HCT116 (cell line): Measurements from ENCODE around the gene DDX23.
"Not testable (repeated sequence)": the region's sequence is repeated elsewhere in the genome, so short reads cannot be mapped to it uniquely, and the experiment has no call there.

Source experiments
- CBX3 ChIP-seq: IDR thresholded peaks from 2 replicates; pipeline ENCODE4 v1.6.1; 2012; ENCODE audit warnings: low read depth
- EZH2 ChIP-seq: fragments of 200-600 bp; sonication (generic); IDR thresholded peaks from 2 replicates; pipeline ENCODE4 v1.6.1; 2017; ENCODE audit warnings: antibody characterized with exemption, mixed run types
- ZFX ChIP-seq: fragments of 450-650 bp; IDR thresholded peaks from 2 replicates; pipeline ENCODE4 v1.6.1; 2017
- ZNF274 ChIP-seq: fragments of 200-500 bp; sonication (Bioruptor generic); IDR thresholded peaks from 2 replicates; pipeline ENCODE4 v1.6.1; 2014; ENCODE audit warnings: mild to moderate bottlenecking, low read depth, low read length, inconsistent platforms
- TF ChIP-seq, protein P1 (sequence below), 3 experiments: fragments of 200-600 bp in 1 of 3; sonication (generic) in 1 of 3; IDR thresholded peaks in 2 of 3; conservative IDR thresholded peaks in 1 of 3; 2 replicates each; pipeline ENCODE4 v1.5.1; 2012 to 2017; ENCODE audit warnings: low read depth in 2 of 3, low read length in 2 of 3, antibody characterized with exemption in 1 of 3, borderline replicate concordance in 1 of 3, control low read depth in 1 of 3, mild to moderate bottlenecking in 1 of 3, mixed read lengths in 1 of 3, mixed run types in 1 of 3, moderate library complexity in 1 of 3; ENCODE audit not compliant: insufficient read depth in 1 of 3

DNA sequence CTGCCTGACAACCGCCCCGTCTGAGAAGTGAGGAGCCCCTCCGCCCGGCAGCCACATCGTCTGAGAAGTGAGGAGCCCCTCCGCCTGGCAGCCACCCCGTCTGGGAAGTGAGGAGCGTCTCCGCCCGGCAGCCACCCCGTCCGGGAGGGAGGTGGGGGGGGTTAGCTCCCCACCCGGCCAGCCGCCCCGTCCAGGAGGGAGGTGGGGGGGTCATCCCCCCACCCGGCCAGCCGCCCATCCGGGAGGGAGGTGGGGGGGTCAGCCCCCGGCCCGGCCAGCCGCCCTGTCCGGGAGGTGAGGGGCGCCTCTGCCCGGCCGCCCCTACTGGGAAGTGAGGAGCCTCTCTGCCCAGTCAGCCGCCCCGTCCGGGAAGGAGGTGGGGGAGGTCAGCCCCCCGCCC is 9.9 kb downstream of the DDX23 start:
- TF ChIP-seq CBX3, ZNF274, EZH2, ZFX: not testable (repeated sequence)
- TF ChIP-seq, protein P1, sequence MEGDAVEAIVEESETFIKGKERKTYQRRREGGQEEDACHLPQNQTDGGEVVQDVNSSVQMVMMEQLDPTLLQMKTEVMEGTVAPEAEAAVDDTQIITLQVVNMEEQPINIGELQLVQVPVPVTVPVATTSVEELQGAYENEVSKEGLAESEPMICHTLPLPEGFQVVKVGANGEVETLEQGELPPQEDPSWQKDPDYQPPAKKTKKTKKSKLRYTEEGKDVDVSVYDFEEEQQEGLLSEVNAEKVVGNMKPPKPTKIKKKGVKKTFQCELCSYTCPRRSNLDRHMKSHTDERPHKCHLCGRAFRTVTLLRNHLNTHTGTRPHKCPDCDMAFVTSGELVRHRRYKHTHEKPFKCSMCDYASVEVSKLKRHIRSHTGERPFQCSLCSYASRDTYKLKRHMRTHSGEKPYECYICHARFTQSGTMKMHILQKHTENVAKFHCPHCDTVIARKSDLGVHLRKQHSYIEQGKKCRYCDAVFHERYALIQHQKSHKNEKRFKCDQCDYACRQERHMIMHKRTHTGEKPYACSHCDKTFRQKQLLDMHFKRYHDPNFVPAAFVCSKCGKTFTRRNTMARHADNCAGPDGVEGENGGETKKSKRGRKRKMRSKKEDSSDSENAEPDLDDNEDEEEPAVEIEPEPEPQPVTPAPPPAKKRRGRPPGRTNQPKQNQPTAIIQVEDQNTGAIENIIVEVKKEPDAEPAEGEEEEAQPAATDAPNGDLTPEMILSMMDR (IDR thresholded peaks at IDR 0.05 in 2 of 3, conservative IDR thresholded peaks at IDR 0.05 in 1 of 3; ENCODE audit: borderline replicate concordance in 1 of 3, insufficient read depth in 1 of 3, low read depth in 2 of 3, low read length in 2 of 3): not testable (repeated sequence)
